Uterus (tissue), 4 donors: ENCODE results near the gene IL21. TPM values are rescaled to one million over a fixed set of nuclear protein-coding genes. Genes with fewer than 3 reads are reported as not detected.

ENCODE experiments used
- DNase-seq, 2 donors: peaks; one replicate each; pipeline ENCODE4 v3.0.0-alpha.2; 2019 to 2020
- H3K27ac ChIP-seq, 2 donors: fragments of 200-600 bp; sonication (generic); 1 replicate in 1 of 2; 2 replicates in 1 of 2; pipeline ENCODE4 v1.5.1; 2016 to 2018
- H3K27me3 ChIP-seq, 2 donors: fragments of 200-600 bp; sonication (generic); one replicate each; pipeline ENCODE4 v1.5.1; 2018 to 2019; ENCODE audit warnings: control low read depth in 1 of 2
- H3K36me3 ChIP-seq, 2 donors: fragments of 200-600 bp; sonication (generic); one replicate each; pipeline ENCODE4 v1.5.1; 2019; ENCODE audit warnings: control low read depth in 1 of 2
- H3K4me1 ChIP-seq, 2 donors: fragments of 200-600 bp; sonication (generic); one replicate each; pipeline ENCODE4 v1.5.1; 2018 to 2019; ENCODE audit warnings: control low read depth in 1 of 2
- H3K4me3 ChIP-seq, 2 donors: fragments of 200-600 bp; sonication (generic); 1 replicate in 1 of 2; 2 replicates in 1 of 2; pipeline ENCODE4 v1.5.1; 2018 to 2019; ENCODE audit warnings: mild to moderate bottlenecking in 1 of 2
- H3K9me3 ChIP-seq, 2 donors: fragments of 200-600 bp; sonication (generic); one replicate each; pipeline ENCODE4 v1.5.1; 2019; ENCODE audit warnings: control low read depth in 1 of 2
- POLR2A ChIP-seq, 2 donors: fragments of 450-650 bp; IDR thresholded peaks; one replicate each; pipeline ENCODE4 v1.6.1; 2016; ENCODE audit warnings: antibody characterized with exemption in 2 of 2, mild to moderate bottlenecking in 1 of 2, moderate library complexity in 1 of 2
- intact Hi-C: fragments of 100-400 bp; cut with DNase I; formaldehyde crosslinking; loops from one replicate; pipeline ENCODE4 v1.15.1; 2023; ENCODE audit warnings: low total_unique reads
- total RNA-seq, 4 donors: library from RNA; depleted of rRNA in 3 of 4; stranded (reverse); fragments of >200 nt in 3 of 4; gene quantifications; one replicate each; pipeline versions ENCODE4 v1.1.0 to v1.2.4, GENCODE V29; 2014 to 2023
- TF ChIP-seq, protein P1 (sequence below), 4 experiments: fragments of 200-600 bp in 2 of 4; fragments of 450-650 bp in 2 of 4; sonication (generic) in 2 of 4; IDR thresholded peaks; one replicate each; pipeline ENCODE4 v1.5.1; 2016 to 2019; ENCODE audit warnings: antibody characterized with exemption in 4 of 4, mild to moderate bottlenecking in 2 of 4, moderate library complexity in 1 of 4
- donor health status: DM: yes; HTN: yes; CAD: no.

The IL21 gene
- total RNA-seq, 4 donors from 2014 or later: not detected

GRCh38 chr4:122665161-122665929 is 44.5 kb upstream of the IL21 start:
- Histone ChIP-seq H3K9me3 (no peaks in the 10 kb centered on the region), H3K27ac (peak overlapping the region; percentile 55 to 90), H3K4me1 (peaks cover 7 to 13% of the 10 kb centered on the region in 2 donors), H3K36me3 (no peaks in the 10 kb centered on the region), H3K27me3 (no peaks in the 10 kb centered on the region), H3K4me3 (no peak overlapping the region)
- no peak for TF ChIP-seq POLR2A (IDR thresholded peaks at IDR 0.05)
- TF ChIP-seq, protein P1, sequence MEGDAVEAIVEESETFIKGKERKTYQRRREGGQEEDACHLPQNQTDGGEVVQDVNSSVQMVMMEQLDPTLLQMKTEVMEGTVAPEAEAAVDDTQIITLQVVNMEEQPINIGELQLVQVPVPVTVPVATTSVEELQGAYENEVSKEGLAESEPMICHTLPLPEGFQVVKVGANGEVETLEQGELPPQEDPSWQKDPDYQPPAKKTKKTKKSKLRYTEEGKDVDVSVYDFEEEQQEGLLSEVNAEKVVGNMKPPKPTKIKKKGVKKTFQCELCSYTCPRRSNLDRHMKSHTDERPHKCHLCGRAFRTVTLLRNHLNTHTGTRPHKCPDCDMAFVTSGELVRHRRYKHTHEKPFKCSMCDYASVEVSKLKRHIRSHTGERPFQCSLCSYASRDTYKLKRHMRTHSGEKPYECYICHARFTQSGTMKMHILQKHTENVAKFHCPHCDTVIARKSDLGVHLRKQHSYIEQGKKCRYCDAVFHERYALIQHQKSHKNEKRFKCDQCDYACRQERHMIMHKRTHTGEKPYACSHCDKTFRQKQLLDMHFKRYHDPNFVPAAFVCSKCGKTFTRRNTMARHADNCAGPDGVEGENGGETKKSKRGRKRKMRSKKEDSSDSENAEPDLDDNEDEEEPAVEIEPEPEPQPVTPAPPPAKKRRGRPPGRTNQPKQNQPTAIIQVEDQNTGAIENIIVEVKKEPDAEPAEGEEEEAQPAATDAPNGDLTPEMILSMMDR (IDR thresholded peaks at IDR 0.05): no peak
- no peak for DNase-seq
- intact Hi-C loops: no loop called here

- Histone ChIP-seq H3K4me1 (peaks cover 7 to 13% of the 10 kb centered on the region in 2 donors), H3K27ac (peak overlapping the region; percentile 27 to 90), H3K36me3 (no peaks in the 10 kb centered on the region), H3K9me3 (no peaks in the 10 kb centered on the region), H3K4me3 (no peak overlapping the region), H3K27me3 (no peaks in the 10 kb centered on the region)
- TF ChIP-seq, protein P1 (IDR thresholded peaks at IDR 0.05): no peak
- TF ChIP-seq POLR2A (IDR thresholded peaks at IDR 0.05): no peak
- DNase-seq: no peak
- intact Hi-C loops: no loop called here
Measured at GRCh38 chr4:122663814-122664610, 43.1 kb upstream of the IL21 start.

- H3K27me3 ChIP-seq: no peaks in the 10 kb centered on the region
- H3K4me1 ChIP-seq: peaks cover 7 to 13% of the 10 kb centered on the region in 2 donors
- no peaks in the 10 kb centered on the region for H3K9me3 ChIP-seq
- TF ChIP-seq POLR2A (IDR thresholded peaks at IDR 0.05): no peak
- TF ChIP-seq, protein P1 (IDR thresholded peaks at IDR 0.05): no peak
- H3K36me3 ChIP-seq: no peaks in the 10 kb centered on the region
- no peak overlapping the region for H3K27ac ChIP-seq
- intact Hi-C loops: no loop called here
- DNase-seq: no peak
- no peak overlapping the region for H3K4me3 ChIP-seq
Measured at GRCh38 chr4:122663291-122663690, 42.4 kb upstream of the IL21 start.

DNA sequence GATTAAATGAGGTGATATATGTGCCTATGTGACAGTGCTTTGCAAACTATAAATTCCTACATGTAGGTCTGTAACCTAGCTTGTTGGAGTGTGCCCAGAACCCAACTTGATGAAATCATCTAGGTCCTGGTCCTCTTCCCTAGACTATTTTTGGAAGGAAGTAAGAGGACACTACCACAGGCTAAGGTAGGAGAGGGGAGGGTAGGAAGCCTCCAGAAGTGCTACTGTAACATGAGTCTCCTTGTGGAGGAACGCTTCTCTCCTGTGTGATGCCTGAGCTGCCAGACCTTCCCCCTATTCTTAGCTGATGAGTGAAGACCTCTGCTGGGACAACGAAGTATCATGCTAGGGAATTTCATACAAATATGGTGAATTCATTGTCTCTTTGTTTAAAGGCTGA is 41.8 kb upstream of the IL21 start:
- Histone ChIP-seq H3K36me3 (no peaks in the 10 kb centered on the region), H3K27me3 (no peaks in the 10 kb centered on the region), H3K4me3 (no peak overlapping the region), H3K9me3 (no peaks in the 10 kb centered on the region), H3K4me1 (peaks cover 7 to 10% of the 10 kb centered on the region in 2 donors), H3K27ac (peak overlapping the region in 1 of 2 donors; percentile 4)
- intact Hi-C loops: no loop called here
- no peak for DNase-seq
- TF ChIP-seq, protein P1 (IDR thresholded peaks at IDR 0.05): no peak
- no peak for TF ChIP-seq POLR2A (IDR thresholded peaks at IDR 0.05)
